ENCODE data around the gene TSHR. TPM values are rescaled to one million over a fixed set of nuclear protein-coding genes. Genes with fewer than 3 reads are reported as not detected.

The TSHR gene
- total RNA-seq, 3 donors from 2014 or later (not counting 1 experiment from before 2014, with no cell fraction given) = 0.80 TPM; not detected in 2

- Mint-ChIP-seq H3K9me3 (no peaks in the 10 kb centered on the region), H3K36me3 (no peaks in the 10 kb centered on the region), H3K4me1 (no peaks in the 10 kb centered on the region), H3K27ac (no peak overlapping the region), H3K27me3 (ENCODE audit: low read depth in 2 of 2) (peaks cover 0 to 4% of the 10 kb centered on the region in 2 donors), H3K4me3 (no peak overlapping the region)
- ATAC-seq (no peak), DNase-seq (no peak)
- no peaks in the 10 kb centered on the region for H3K9me3 ChIP-seq (ENCODE audit: control insufficient read depth, insufficient read depth, low read length)
- 96% methylated on average over 4 of the region's 6 CpGs for WGBS (ENCODE audit: insufficient coverage)
- no peaks in the 10 kb centered on the region for H3K27me3 ChIP-seq (ENCODE audit: control insufficient read depth, insufficient read depth, low read length)
- intact Hi-C loops (cut with micrococcal nuclease) = no loop called here
- TF ChIP-seq CTCF (IDR thresholded peaks at IDR 0.05) = no peak
- no peak overlapping the region for H3K27ac ChIP-seq (ENCODE audit: low read length)
- H3K36me3 ChIP-seq (ENCODE audit: control insufficient read depth, insufficient read depth, low read length) = no peaks in the 10 kb centered on the region
- H3K4me3 ChIP-seq (ENCODE audit: low read length) = no peak overlapping the region
- no peaks in the 10 kb centered on the region for H3K4me1 ChIP-seq (ENCODE audit: control insufficient read depth, insufficient read depth, low read length)
Measured at GRCh38 chr14:81138429-81138828, 183.0 kb downstream of the TSHR start.

GRCh38 chr14:81141426-81141825 lies 186.0 kb downstream of the TSHR start:
- ATAC-seq = no peak

GRCh38 chr14:81143793-81144192 lies 188.4 kb downstream of the TSHR start:
- Histone ChIP-seq H3K4me1 (ENCODE audit: control insufficient read depth, insufficient read depth, low read length) (no peaks in the 10 kb centered on the region), H3K36me3 (ENCODE audit: control insufficient read depth, insufficient read depth, low read length) (no peaks in the 10 kb centered on the region), H3K9me3 (ENCODE audit: control insufficient read depth, insufficient read depth, low read length) (no peaks in the 10 kb centered on the region), H3K27ac (ENCODE audit: low read length) (no peak overlapping the region), H3K4me3 (ENCODE audit: low read length) (no peak overlapping the region), H3K27me3 (ENCODE audit: control insufficient read depth, insufficient read depth, low read length) (no peaks in the 10 kb centered on the region)
- ATAC-seq (no peak), DNase-seq (no peak)
- no peak for TF ChIP-seq CTCF (IDR thresholded peaks at IDR 0.05)
- Mint-ChIP-seq H3K36me3 (no peaks in the 10 kb centered on the region), H3K4me3 (no peak overlapping the region), H3K4me1 (peaks cover 6 to 11% of the 10 kb centered on the region in 2 donors), H3K9me3 (no peaks in the 10 kb centered on the region), H3K27me3 (ENCODE audit: low read depth in 2 of 2) (no peaks in the 10 kb centered on the region), H3K27ac (no peak overlapping the region)
- intact Hi-C loops (cut with micrococcal nuclease) = no loop called here
- 96% methylated on average over 8 of the region's 8 CpGs for WGBS (ENCODE audit: insufficient coverage)

More at GRCh38 chr14:81141426-81141825, 186.0 kb downstream of the TSHR start:
- H3K4me1 Mint-ChIP-seq = no peaks in the 10 kb centered on the region
- DNase-seq = no peak
- Histone ChIP-seq H3K4me3 (ENCODE audit: low read length) (no peak overlapping the region), H3K27me3 (ENCODE audit: control insufficient read depth, insufficient read depth, low read length) (no peaks in the 10 kb centered on the region), H3K27ac (ENCODE audit: low read length) (no peak overlapping the region), H3K36me3 (ENCODE audit: control insufficient read depth, insufficient read depth, low read length) (no peaks in the 10 kb centered on the region), H3K4me1 (ENCODE audit: control insufficient read depth, insufficient read depth, low read length) (no peaks in the 10 kb centered on the region), H3K9me3 (ENCODE audit: control insufficient read depth, insufficient read depth, low read length) (no peaks in the 10 kb centered on the region)
- H3K9me3 Mint-ChIP-seq = no peaks in the 10 kb centered on the region
- H3K4me3 Mint-ChIP-seq = no peak overlapping the region
- 60% methylated on average over 1 of the region's 2 CpGs for WGBS (ENCODE audit: insufficient coverage)
- intact Hi-C loops (cut with micrococcal nuclease) = no loop called here
- H3K36me3 Mint-ChIP-seq = no peaks in the 10 kb centered on the region
- no peak for TF ChIP-seq CTCF (IDR thresholded peaks at IDR 0.05)
- no peak overlapping the region for H3K27ac Mint-ChIP-seq
- no peaks in the 10 kb centered on the region for H3K27me3 Mint-ChIP-seq (ENCODE audit: low read depth in 2 of 2)

GRCh38 chr14:81144824-81145603 lies 189.6 kb downstream of the TSHR start:
- Histone ChIP-seq H3K4me3 (ENCODE audit: low read length) (no peak overlapping the region), H3K9me3 (ENCODE audit: control insufficient read depth, insufficient read depth, low read length) (no peaks in the 10 kb centered on the region), H3K27ac (ENCODE audit: low read length) (no peak overlapping the region), H3K4me1 (ENCODE audit: control insufficient read depth, insufficient read depth, low read length) (no peaks in the 10 kb centered on the region), H3K36me3 (ENCODE audit: control insufficient read depth, insufficient read depth, low read length) (no peaks in the 10 kb centered on the region), H3K27me3 (ENCODE audit: control insufficient read depth, insufficient read depth, low read length) (no peaks in the 10 kb centered on the region)
- Mint-ChIP-seq H3K36me3 (no peaks in the 10 kb centered on the region), H3K4me1 (peaks cover 6 to 11% of the 10 kb centered on the region in 2 donors), H3K27me3 (ENCODE audit: low read depth in 2 of 2) (no peaks in the 10 kb centered on the region), H3K4me3 (no peak overlapping the region), H3K27ac (no peak overlapping the region), H3K9me3 (no peaks in the 10 kb centered on the region)
- no peak for TF ChIP-seq CTCF (IDR thresholded peaks at IDR 0.05)
- no peak for ATAC-seq
- 91% methylated on average over 3 of the region's 3 CpGs for WGBS (ENCODE audit: insufficient coverage)
- intact Hi-C loops (cut with micrococcal nuclease) = no loop called here
- no peak for DNase-seq
